Fibroblast of villous mesenchyme (primary cell): Measurements from ENCODE around the gene NFE2. TPM values are rescaled to one million over a fixed set of nuclear protein-coding genes. Genes with fewer than 3 reads are reported as not detected.

Experiments
- DNase-seq: peaks from one replicate; pipeline ENCODE4 v3.0.0-alpha.2; 2010; ENCODE audit warnings: low read depth
- H3K4me3 ChIP-seq: 2 replicates; pipeline ENCODE4 v1.5.1; 2011; ENCODE audit warnings: low read depth, mild to moderate bottlenecking, low read length
- total RNA-seq: library from RNA; depleted of rRNA; stranded (reverse); fragments of >200 nt; gene quantifications from 2 replicates; pipeline ENCODE4 v1.2.3, GENCODE V29; 2012
- TF ChIP-seq, protein P1 (sequence below): IDR thresholded peaks from 2 replicates; pipeline ENCODE4 v1.5.1; 2012; ENCODE audit warnings: low read depth, mild to moderate bottlenecking, low read length; ENCODE audit not compliant: insufficient read depth

The NFE2 gene
- total RNA-seq, 1 donor, result 0.43 TPM

DNA sequence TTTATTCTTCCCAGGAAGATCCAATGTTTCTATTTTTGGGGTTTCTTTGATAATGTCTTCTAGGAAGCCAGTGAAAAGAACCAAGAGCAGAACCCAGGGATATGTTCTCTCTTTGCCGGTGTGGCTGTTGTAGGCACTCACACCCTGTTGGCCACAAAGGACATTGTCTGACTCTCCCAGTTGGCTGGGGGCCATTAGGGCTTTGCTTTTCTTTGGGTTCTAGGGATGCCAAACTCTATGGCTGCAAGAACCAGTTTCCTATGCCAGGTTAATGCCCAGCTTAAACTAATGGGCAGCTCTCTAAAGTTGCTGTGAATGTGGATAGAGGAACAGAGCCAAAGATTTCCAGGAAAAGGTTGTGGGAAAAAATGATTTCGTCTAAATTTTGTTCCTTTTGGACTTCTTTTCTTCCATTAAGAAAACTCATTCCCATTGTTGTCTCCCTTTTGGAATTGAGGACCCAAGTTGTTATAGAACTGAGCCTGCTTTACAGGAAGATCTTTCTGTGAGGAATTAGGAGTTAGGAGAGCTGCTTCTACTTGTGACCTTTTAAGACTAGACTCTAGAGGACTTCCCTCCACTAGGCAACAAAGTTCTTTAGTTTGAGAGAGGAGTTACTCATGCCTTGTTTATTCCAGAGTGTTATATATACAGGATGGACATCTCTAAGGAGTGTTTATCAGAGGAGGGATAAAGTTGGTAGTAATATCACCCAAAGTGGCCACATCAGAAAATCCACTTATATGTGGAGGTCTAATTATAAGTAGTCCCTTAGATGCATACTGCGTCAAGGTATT lies 37.2 kb upstream of the NFE2 start:
- peak; percentile 46 for DNase-seq
- TF ChIP-seq, protein P1, sequence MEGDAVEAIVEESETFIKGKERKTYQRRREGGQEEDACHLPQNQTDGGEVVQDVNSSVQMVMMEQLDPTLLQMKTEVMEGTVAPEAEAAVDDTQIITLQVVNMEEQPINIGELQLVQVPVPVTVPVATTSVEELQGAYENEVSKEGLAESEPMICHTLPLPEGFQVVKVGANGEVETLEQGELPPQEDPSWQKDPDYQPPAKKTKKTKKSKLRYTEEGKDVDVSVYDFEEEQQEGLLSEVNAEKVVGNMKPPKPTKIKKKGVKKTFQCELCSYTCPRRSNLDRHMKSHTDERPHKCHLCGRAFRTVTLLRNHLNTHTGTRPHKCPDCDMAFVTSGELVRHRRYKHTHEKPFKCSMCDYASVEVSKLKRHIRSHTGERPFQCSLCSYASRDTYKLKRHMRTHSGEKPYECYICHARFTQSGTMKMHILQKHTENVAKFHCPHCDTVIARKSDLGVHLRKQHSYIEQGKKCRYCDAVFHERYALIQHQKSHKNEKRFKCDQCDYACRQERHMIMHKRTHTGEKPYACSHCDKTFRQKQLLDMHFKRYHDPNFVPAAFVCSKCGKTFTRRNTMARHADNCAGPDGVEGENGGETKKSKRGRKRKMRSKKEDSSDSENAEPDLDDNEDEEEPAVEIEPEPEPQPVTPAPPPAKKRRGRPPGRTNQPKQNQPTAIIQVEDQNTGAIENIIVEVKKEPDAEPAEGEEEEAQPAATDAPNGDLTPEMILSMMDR, result peak; percentile 2
- no peak overlapping the region for H3K4me3 ChIP-seq

DNA sequence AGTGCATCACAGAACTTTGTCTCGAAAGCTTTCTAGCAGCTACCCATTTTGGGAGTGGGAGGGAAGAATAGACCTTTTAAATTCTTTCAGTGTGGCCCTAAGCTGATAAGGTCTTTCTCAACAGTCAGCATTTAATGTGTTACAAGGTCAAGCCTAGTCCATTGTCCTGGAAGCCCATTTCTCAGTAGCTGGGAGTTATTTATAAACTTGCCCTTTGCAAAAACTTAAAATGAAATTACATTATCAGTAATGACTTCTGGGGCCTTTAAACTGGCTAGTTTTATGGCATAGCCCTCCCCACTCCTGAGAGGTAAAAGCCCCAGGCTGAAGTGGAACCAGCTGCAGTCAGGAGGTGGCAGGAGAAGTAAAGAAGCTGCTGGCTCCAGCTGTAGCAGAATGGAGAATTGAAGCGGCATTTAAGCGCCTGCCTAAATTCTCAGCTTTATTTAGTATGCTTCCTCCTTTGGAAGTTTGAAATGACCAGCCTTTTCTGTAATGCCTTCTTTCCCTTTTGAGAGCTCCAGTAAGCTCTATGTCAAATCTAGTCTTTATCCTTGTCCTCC lies 36.5 kb upstream of the NFE2 start:
- no peak overlapping the region for H3K4me3 ChIP-seq
- TF ChIP-seq, protein P1, result no peak
- peak; percentile 29 for DNase-seq

DNA sequence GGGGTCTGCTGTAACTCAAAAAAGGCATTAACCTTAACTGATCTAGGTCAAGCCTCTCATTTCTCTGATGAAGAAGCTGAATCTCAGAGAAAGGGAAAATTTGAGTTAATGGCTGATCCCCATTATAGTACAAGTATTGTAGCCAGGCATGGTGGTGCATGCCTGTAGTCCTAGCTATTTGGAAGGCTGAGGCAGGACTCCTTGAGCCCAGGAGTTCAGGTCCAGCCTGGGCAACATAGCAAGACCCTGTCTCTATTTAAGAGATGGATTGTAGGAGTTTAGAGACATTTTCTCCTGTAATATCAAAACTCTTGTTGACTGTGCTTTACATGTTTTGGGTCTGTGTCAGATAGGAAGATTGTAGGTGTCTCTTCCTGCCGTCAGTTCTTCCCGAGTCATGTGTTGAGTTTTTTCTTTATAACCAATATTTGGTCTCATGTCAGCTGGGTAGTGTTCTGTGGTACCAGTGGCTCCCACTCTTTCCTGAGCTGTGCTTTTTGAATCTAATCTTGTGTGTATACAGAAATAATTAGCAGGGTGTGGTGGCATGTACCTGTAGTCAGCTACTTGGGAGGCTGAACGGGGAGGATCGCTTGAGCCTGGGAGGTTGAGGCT lies 32.7 kb upstream of the NFE2 start:
- DNase-seq, result no peak
- TF ChIP-seq, protein P1, result no peak
- H3K4me3 ChIP-seq, result no peak overlapping the region

DNA sequence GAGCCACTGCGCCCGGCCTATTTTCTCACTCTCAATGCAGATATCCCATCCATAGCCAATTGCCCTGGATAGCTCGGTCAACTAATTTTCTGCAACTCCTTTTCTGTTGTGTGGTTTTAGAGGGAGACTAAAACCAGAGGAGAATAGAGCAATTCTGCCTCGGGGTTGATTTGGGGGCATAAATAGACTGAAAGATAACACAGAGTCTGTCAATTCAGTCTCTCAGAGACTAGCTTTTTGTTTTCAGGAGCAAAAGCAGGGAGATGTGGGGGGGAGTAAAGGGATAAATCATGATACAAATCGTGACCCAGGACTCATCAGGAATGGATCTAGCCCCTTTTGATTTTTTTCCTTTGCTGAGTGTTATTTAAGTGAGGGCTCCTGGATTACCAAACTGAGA lies 30.6 kb upstream of the NFE2 start:
- DNase-seq, result no peak
- TF ChIP-seq, protein P1, result no peak
- no peak overlapping the region for H3K4me3 ChIP-seq

DNA sequence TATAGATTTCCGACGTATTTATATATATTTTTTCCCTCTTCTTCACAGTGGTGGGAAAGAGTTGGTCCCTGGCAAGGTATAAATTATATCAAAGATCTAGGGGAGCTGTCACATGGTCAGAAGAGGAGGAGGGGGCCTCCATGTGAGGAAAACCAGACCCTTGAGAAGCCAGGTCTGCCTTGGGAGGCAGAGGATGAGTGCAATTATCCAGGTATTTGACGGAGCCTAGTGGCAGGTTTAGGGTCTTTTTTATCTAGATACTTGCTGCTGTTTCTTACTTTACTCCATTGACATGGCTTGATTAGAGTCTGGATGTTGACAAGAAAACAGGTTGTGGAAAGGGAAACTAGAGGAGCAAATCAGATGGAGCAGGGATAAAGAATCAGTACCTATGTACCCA lies 29.6 kb upstream of the NFE2 start:
- TF ChIP-seq, protein P1, result no peak
- H3K4me3 ChIP-seq, result no peak overlapping the region
- no peak for DNase-seq

DNA sequence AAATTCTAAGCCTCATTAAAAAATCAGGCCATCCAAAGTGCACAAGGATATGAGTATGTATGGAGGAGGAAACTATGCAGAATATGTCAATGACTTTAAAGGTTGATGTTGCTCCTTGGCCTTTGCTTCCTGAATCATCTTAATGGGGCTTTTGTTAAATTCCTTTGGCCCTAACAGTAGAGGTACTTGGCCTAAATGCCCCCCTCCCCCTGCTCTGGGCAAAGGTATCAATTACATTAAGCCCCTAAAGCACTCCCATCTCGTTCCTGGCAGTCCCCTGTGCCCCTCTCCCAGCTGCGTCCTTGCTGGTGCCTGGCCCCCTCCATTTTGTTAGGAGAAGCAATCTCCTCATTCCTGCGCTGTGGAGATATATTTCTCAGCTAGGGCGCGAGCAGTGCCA lies 28.9 kb upstream of the NFE2 start:
- TF ChIP-seq, protein P1, result no peak
- H3K4me3 ChIP-seq, result no peak overlapping the region
- no peak for DNase-seq
